ENCODE results near the gene EXOC3L2.

DNA sequence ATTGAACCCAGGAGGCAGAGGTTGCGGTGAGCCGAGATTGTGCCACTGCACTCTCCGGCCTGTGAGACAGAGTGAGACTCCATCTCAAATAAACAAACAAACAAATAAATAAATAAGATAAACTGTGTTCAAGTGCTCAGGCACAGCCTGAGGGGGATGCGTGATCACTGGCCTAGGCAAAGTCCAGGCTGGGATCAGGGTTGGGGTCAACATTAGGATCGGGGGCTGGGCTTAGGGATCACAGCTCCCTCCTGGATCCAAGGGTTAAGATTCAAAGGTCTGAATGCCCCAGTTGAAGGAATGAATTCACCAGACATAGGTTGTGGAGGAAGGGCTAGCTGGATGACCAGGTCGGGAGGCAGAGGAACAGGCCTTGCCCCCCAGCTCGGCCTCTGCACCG lies 1.9 kb upstream of the EXOC3L2 start:
- TF ChIP-seq POLR2A (IDR thresholded peaks at IDR 0.05; ENCODE audit: low read length) (no peak), GATA1 (IDR thresholded peaks at IDR 0.05; ENCODE audit: low read depth, low read length) (no peak)
